K562 (cell line): ENCODE measurements around the gene ARMH3. TPM values are rescaled to one million over a fixed set of nuclear protein-coding genes. Genes with fewer than 3 reads are reported as not detected.

ENCODE experiments used
- FOXO4 ChIP-seq: fragments of 450-650 bp; formaldehyde crosslinking; IDR thresholded peaks from 2 replicates; pipeline ENCODE4 v1.4.0; 2020; ENCODE audit warnings: mild to moderate bottlenecking, moderate library complexity
- SRSF1 ChIP-seq: fragments of 200-400 bp; formaldehyde crosslinking; IDR thresholded peaks from 2 replicates; pipeline ENCODE4 v1.6.1; 2017; ENCODE audit warnings: mild to moderate bottlenecking, low read depth, low read length, moderate library complexity
- ZFP91 ChIP-seq: sonication (generic); formaldehyde crosslinking; IDR thresholded peaks from 2 replicates; pipeline ENCODE4 v1.8.0; 2022; ENCODE audit warnings: mild to moderate bottlenecking, missing genetic modification reagents
- ZNF263 ChIP-seq: sonication (generic); formaldehyde crosslinking; IDR thresholded peaks from 2 replicates; pipeline ENCODE4 v1.8.0; 2022; ENCODE audit warnings: mild to moderate bottlenecking, missing genetic modification reagents, borderline replicate concordance
- ZNF311 ChIP-seq: fragments of 250-450 bp; sonication (Bioruptor Pico); IDR thresholded peaks from 2 replicates; pipeline ENCODE4 v1.4.0; 2020; ENCODE audit warnings: mild to moderate bottlenecking, moderate library complexity
- ZNF431 ChIP-seq: sonication (generic); formaldehyde crosslinking; IDR thresholded peaks from 2 replicates; pipeline ENCODE4 v1.8.0; 2022; ENCODE audit warnings: mild to moderate bottlenecking, missing genetic modification reagents
- ZNF644 ChIP-seq: fragments of 200-800 bp; sonication (Bioruptor generic); IDR thresholded peaks from 2 replicates; pipeline ENCODE4 v1.6.1; 2016; ENCODE audit warnings: low read depth, missing genetic modification characterization, missing compliant biosample characterization
- polyA plus RNA-seq, 8 experiments: library from polyadenylated mRNA; depleted of rRNA in 4 of 8; stranded (reverse) in 5 of 8; unstranded in 3 of 8; fragments of >200 nt; fragmentation: Nextera tagmentation in 2 of 8; fragmentation: Illumina TruSeq in 1 of 8; extraction: Ambion mirVana in 2 of 8; extraction: Trizol in 1 of 8; gene quantifications; 2 replicates each; pipeline versions ENCODE4 v1.2.1 to v1.2.3, GENCODE V29; 2011 to 2014; ENCODE audit warnings: inconsistent platforms in 1 of 8, missing spikeins in 1 of 8
- total RNA-seq, 7 experiments: library from RNA; depleted of rRNA in 6 of 7; stranded (reverse); fragments of >200 nt in 6 of 7; fragmentation: Illumina TruSeq in 2 of 7; extraction: Trizol in 2 of 7; gene quantifications; 2 replicates each; pipeline versions ENCODE4 v1.2.1 to v1.2.3, GENCODE V29; 2011 to 2021; ENCODE audit warnings: low replicate concordance in 1 of 7
- TF ChIP-seq, protein P1 (sequence below): fragments of 450-650 bp; IDR thresholded peaks from 2 replicates; pipeline ENCODE4 v1.7.0; 2016; ENCODE audit warnings: borderline replicate concordance

Gene ARMH3
- total and polyA plus RNA-seq, 9 of the 15 experiments (the other 6 are each of a cell fraction or from before 2014, with no cell fraction given) = 0.29 to 0.73 TPM; not detected in 7

DNA sequence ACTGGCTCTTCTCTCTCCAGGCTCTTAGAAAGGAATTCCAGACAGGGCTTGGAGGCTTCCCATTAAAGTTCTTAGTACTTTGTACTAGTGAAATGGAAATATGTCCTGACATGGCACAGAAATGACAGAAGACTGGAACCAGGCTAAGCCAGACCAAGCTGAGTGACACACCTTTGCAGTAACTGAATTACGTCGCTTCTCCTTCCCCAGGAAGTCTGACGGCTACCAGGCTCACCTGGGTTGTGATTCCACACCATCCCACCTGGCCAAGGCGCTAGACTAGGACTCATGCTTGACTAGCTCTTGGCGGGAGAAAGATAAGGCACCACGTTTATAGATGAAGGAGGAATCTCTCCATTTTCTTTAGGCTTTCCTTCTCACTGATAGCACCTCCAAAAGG, 161.7 kb downstream of the ARMH3 start (continued):
- TF ChIP-seq, protein P1, sequence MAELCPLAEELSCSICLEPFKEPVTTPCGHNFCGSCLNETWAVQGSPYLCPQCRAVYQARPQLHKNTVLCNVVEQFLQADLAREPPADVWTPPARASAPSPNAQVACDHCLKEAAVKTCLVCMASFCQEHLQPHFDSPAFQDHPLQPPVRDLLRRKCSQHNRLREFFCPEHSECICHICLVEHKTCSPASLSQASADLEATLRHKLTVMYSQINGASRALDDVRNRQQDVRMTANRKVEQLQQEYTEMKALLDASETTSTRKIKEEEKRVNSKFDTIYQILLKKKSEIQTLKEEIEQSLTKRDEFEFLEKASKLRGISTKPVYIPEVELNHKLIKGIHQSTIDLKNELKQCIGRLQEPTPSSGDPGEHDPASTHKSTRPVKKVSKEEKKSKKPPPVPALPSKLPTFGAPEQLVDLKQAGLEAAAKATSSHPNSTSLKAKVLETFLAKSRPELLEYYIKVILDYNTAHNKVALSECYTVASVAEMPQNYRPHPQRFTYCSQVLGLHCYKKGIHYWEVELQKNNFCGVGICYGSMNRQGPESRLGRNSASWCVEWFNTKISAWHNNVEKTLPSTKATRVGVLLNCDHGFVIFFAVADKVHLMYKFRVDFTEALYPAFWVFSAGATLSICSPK = no peak
- no peak for TF ChIP-seq ZNF311 (CRISPR knock-in tag)
- no peak for TF ChIP-seq ZNF263
- TF ChIP-seq SRSF1 = no peak
- TF ChIP-seq ZFP91 = no peak
- TF ChIP-seq ZNF644 (tag) = no peak
- no peak for TF ChIP-seq FOXO4 (CRISPR knock-in tag)
- TF ChIP-seq ZNF431 (CRISPR knock-in tag) = no peak
